Measurements from ENCODE around the gene RUNX1. TPM values are rescaled to one million over a fixed set of nuclear protein-coding genes. Genes with fewer than 3 reads are reported as not detected.

The RUNX1 gene
- total RNA-seq, 4 donors from 2014 or later: 3.9 to 14.5 (median 5.8) TPM

DNA sequence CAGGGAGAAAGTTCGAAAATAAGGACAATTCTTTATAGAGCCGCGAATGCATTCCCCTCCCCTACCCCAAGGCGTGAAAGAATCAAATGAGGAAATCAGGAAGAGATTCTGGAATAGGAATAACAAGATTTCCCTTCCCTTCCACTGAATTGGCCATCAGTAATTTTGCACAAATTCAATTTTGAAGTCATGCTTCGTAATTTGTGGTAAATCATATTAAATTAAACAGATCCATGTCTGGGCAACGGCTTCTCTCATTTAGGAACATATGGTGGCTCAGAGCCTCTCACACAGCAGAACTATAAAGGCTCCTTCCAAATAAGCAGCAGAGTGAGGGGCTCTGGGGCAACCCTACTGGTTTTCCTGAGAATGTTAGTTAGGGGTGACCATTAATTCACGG lies 227.4 kb downstream of the RUNX1 start:
- H3K36me3 ChIP-seq: no peaks in the 10 kb centered on the region
- H3K4me1 ChIP-seq: no peaks in the 10 kb centered on the region
- 71 to 82% methylated on average over 6 to 7 of the region's 7 CpGs for WGBS, 2 donors (ENCODE audit: low coverage in 1 of 2)
- no peak for ATAC-seq
- H3K27me3 ChIP-seq: peaks cover 27% of the 10 kb centered on the region
- no peaks in the 10 kb centered on the region for H3K9me3 ChIP-seq
- TF ChIP-seq POLR2AphosphoS5 (IDR thresholded peaks at IDR 0.05) (no peak), POLR2A (IDR thresholded peaks at IDR 0.05) (no peak), EP300 (IDR thresholded peaks at IDR 0.05) (no peak)
- TF ChIP-seq, protein P1, sequence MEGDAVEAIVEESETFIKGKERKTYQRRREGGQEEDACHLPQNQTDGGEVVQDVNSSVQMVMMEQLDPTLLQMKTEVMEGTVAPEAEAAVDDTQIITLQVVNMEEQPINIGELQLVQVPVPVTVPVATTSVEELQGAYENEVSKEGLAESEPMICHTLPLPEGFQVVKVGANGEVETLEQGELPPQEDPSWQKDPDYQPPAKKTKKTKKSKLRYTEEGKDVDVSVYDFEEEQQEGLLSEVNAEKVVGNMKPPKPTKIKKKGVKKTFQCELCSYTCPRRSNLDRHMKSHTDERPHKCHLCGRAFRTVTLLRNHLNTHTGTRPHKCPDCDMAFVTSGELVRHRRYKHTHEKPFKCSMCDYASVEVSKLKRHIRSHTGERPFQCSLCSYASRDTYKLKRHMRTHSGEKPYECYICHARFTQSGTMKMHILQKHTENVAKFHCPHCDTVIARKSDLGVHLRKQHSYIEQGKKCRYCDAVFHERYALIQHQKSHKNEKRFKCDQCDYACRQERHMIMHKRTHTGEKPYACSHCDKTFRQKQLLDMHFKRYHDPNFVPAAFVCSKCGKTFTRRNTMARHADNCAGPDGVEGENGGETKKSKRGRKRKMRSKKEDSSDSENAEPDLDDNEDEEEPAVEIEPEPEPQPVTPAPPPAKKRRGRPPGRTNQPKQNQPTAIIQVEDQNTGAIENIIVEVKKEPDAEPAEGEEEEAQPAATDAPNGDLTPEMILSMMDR (IDR thresholded peaks at IDR 0.05): no peak
- no peak overlapping the region for H3K4me3 ChIP-seq
- H3K27ac ChIP-seq: no peak overlapping the region

DNA sequence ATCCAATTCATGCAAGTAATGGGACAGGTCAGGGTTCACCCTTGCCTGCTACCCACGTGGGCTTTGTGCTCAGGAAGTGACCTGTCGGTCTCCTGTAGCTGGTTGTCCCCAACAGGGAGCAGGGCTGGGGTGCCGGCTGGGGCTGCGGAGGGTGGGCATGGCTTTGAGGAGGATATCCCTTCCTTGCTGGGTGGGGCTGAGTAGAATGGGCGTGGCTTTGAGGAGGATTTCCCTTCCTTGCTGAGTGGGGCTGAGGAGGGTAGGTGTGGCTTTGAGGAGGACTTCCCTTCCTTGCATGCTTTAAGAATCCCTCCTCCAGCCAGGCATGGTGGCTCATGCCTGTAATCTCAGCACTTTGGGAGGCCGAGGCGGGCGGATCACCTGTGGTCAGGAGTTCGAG lies 229.1 kb downstream of the RUNX1 start:
- H3K9me3 ChIP-seq: no peaks in the 10 kb centered on the region
- H3K27ac ChIP-seq: no peak overlapping the region
- TF ChIP-seq EP300 (IDR thresholded peaks at IDR 0.05): no peak
- TF ChIP-seq POLR2A (IDR thresholded peaks at IDR 0.05): no peak
- TF ChIP-seq POLR2AphosphoS5 (IDR thresholded peaks at IDR 0.05): no peak
- TF ChIP-seq, protein P1 (IDR thresholded peaks at IDR 0.05): no peak
- WGBS, 2 donors (ENCODE audit: low coverage in 1 of 2): no CpG with 5 or more reads among the region's 9 CpGs
- H3K4me1 ChIP-seq: no peaks in the 10 kb centered on the region
- ATAC-seq: no peak
- H3K36me3 ChIP-seq: no peaks in the 10 kb centered on the region
- H3K27me3 ChIP-seq: peaks cover 27% of the 10 kb centered on the region
- no peak overlapping the region for H3K4me3 ChIP-seq

DNA sequence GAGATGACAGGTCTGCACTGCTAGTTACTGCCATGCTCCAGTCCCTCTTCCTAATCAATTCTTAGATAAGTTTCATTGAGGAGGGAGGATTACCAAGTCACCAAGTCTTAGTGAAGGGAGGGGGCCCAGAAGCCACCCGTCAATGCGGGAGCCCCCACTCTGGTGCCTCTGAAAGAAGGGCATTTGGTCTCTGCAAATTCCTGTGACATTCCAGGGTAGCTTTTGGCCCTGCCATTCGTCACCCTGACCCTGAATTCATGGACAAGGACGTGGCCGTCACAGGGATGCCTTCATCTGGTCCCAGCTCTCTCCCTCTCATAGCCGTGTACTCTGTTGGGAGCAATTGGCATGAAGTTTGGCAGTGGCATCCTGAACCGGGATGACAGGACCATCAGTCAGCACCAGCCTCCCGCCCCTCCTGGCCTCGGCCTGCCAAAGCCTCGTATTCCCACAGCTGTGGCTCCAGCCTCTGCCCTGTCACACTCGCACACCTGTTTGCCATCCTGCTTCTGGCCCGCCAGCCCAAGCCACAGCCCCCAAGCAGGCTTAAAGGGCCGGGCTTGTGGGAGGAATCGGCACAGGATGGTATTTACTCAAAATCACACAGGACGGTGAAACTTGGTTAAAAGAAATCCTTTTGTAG lies 229.6 kb downstream of the RUNX1 start:
- no peak overlapping the region for H3K4me3 ChIP-seq
- H3K27ac ChIP-seq: no peak overlapping the region
- 46 to 73% methylated on average over 5 to 8 of the region's 15 CpGs for WGBS, 2 donors (ENCODE audit: low coverage in 1 of 2)
- ATAC-seq: no peak
- no peaks in the 10 kb centered on the region for H3K4me1 ChIP-seq
- no peaks in the 10 kb centered on the region for H3K36me3 ChIP-seq
- TF ChIP-seq, protein P1 (IDR thresholded peaks at IDR 0.05): no peak
- TF ChIP-seq EP300 (IDR thresholded peaks at IDR 0.05): no peak
- TF ChIP-seq POLR2A (IDR thresholded peaks at IDR 0.05): no peak
- TF ChIP-seq POLR2AphosphoS5 (IDR thresholded peaks at IDR 0.05): no peak
- no peaks in the 10 kb centered on the region for H3K9me3 ChIP-seq
- H3K27me3 ChIP-seq: peaks cover 29% of the 10 kb centered on the region

DNA sequence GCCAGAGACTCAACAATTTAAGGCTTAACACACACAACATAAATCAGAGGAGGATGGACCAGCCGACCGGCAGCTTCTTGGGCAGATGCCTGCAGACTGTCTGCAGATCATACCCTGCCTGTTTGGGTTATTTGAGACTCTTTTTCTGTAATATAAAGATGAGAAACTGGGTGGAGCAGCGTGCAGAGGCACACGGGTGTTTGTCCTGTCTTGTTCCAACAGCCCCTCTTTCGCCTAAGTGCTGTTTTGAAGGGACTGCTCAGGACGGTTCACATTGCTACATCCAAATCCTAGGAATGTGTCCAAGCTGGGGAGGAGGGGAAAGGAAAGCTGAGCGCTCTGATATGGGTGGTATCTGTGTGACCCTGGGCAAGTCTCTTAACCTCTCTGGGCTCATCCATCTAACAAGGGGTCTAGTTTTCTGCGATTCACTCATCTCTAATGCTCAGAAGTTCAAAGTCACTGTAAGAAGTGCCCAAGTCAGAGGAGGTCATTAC lies 230.4 kb downstream of the RUNX1 start:
- no peak for ATAC-seq
- H3K27me3 ChIP-seq: peaks cover 33% of the 10 kb centered on the region
- no peak overlapping the region for H3K4me3 ChIP-seq
- H3K9me3 ChIP-seq: no peaks in the 10 kb centered on the region
- no peaks in the 10 kb centered on the region for H3K36me3 ChIP-seq
- no peak overlapping the region for H3K27ac ChIP-seq
- no peaks in the 10 kb centered on the region for H3K4me1 ChIP-seq
- no peak for TF ChIP-seq POLR2A (IDR thresholded peaks at IDR 0.05)
- no peak for TF ChIP-seq POLR2AphosphoS5 (IDR thresholded peaks at IDR 0.05)
- no peak for TF ChIP-seq EP300 (IDR thresholded peaks at IDR 0.05)
- TF ChIP-seq, protein P1 (IDR thresholded peaks at IDR 0.05): no peak
- WGBS, 2 donors (ENCODE audit: low coverage in 1 of 2): 52 to 79% methylated on average over 3 to 6 of the region's 8 CpGs
